WTC11 (cell line): Measurements from ENCODE around the gene CTIF. TPM values are rescaled to one million over a fixed set of nuclear protein-coding genes. Genes with fewer than 3 reads are reported as not detected.

Source experiments
- ATAC-seq: fragments of 200-7000 bp; cut with Tn5 transposase; 2 replicates; pipeline ENCODE4 v1.10.0; 2021; ENCODE audit warnings: mild to moderate bottlenecking, moderate library complexity
- CTCF ChIA-PET: fragments of 300-600 bp; sonication (Branson Sonifier 250); formaldehyde crosslinking; loops from one replicate; lab custom pipeline; 2021; ENCODE audit warnings: antibody characterized with exemption; lab: Charles Lee
- POLR2A ChIA-PET: fragments of 350-600 bp; sonication (Branson Sonifier 250); formaldehyde crosslinking; loops from one replicate; lab custom pipeline; 2021; ENCODE audit warnings: antibody characterized with exemption; lab: Charles Lee
- DNase-seq: peaks from one replicate; pipeline ENCODE4 v3.0.0; 2021; ENCODE audit warnings: low spot score
- H3K27ac Mint-ChIP-seq: 2 replicates; pipeline ENCODE4 v1.8.0; 2021; ENCODE audit warnings: mixed read lengths
- H3K27me3 Mint-ChIP-seq: 2 replicates; pipeline ENCODE4 v1.8.0; 2021; ENCODE audit warnings: low read depth, mild to moderate bottlenecking, moderate library complexity, mixed read lengths
- H3K36me3 Mint-ChIP-seq: 2 replicates; pipeline ENCODE4 v1.8.0; 2021; ENCODE audit warnings: mixed read lengths
- H3K4me1 Mint-ChIP-seq: 2 replicates; pipeline ENCODE4 v1.8.0; 2022; ENCODE audit warnings: mixed read lengths
- H3K4me3 Mint-ChIP-seq: 2 replicates; pipeline ENCODE4 v1.8.0; 2021; ENCODE audit warnings: mild to moderate bottlenecking, moderate library complexity, mixed read lengths
- H3K9me3 Mint-ChIP-seq: 2 replicates; pipeline ENCODE4 v1.8.0; 2021; ENCODE audit warnings: mixed read lengths
- ATF6 ChIP-seq: sonication (generic); formaldehyde crosslinking; IDR thresholded peaks from 2 replicates; pipeline ENCODE4 v1.8.1; 2023; ENCODE audit warnings: mild to moderate bottlenecking, missing genetic modification reagents
- CDX4 ChIP-seq: fragments of 250-450 bp; sonication (Bioruptor Pico); IDR thresholded peaks from 2 replicates; pipeline ENCODE4 v1.9.0; 2021; ENCODE audit warnings: moderate library complexity, mild to moderate bottlenecking, inconsistent platforms, borderline replicate concordance
- CREM ChIP-seq: sonication (generic); formaldehyde crosslinking; IDR thresholded peaks from 2 replicates; pipeline ENCODE4 v1.8.1; 2022; ENCODE audit warnings: mild to moderate bottlenecking, missing genetic modification reagents, moderate library complexity
- E2F5 ChIP-seq: sonication (generic); formaldehyde crosslinking; IDR thresholded peaks from 2 replicates; pipeline ENCODE4 v1.8.1; 2022; ENCODE audit warnings: mild to moderate bottlenecking, moderate library complexity, missing genetic modification reagents
- GABPB1 ChIP-seq: sonication (generic); formaldehyde crosslinking; IDR thresholded peaks from 2 replicates; pipeline ENCODE4 v1.8.1; 2023; ENCODE audit warnings: mild to moderate bottlenecking, missing genetic modification reagents
- NFYB ChIP-seq: sonication (generic); formaldehyde crosslinking; conservative IDR thresholded peaks from 2 replicates; pipeline ENCODE4 v1.8.0; 2022; ENCODE audit warnings: low read depth, missing genetic modification reagents
- NR3C1 ChIP-seq: sonication (generic); formaldehyde crosslinking; conservative IDR thresholded peaks from 2 replicates; pipeline ENCODE4 v1.8.1; 2023; ENCODE audit warnings: low read depth, mild to moderate bottlenecking, missing genetic modification reagents
- SMAD3 ChIP-seq: sonication (generic); formaldehyde crosslinking; IDR thresholded peaks from 2 replicates; pipeline ENCODE4 v1.8.0; 2022; ENCODE audit warnings: missing genetic modification reagents, mild to moderate bottlenecking, borderline replicate concordance
- TCF7 ChIP-seq: sonication (generic); formaldehyde crosslinking; IDR thresholded peaks from 2 replicates; pipeline ENCODE4 v1.8.0; 2022; ENCODE audit warnings: mild to moderate bottlenecking, low read depth, missing genetic modification reagents, moderate library complexity
- TP53 ChIP-seq: sonication (generic); formaldehyde crosslinking; IDR thresholded peaks from 2 replicates; pipeline ENCODE4 v1.8.1; 2023; ENCODE audit warnings: mild to moderate bottlenecking, missing genetic modification reagents
- ZBTB43 ChIP-seq: sonication (generic); formaldehyde crosslinking; IDR thresholded peaks from 2 replicates; pipeline ENCODE4 v1.8.1; 2023; ENCODE audit warnings: mild to moderate bottlenecking, missing genetic modification reagents
- ZNF121 ChIP-seq: sonication (generic); formaldehyde crosslinking; IDR thresholded peaks from 2 replicates; pipeline ENCODE4 v1.8.0; 2023; ENCODE audit warnings: missing genetic modification reagents
- ZNF425 ChIP-seq: fragments of 250-450 bp; sonication (Bioruptor Pico); conservative IDR thresholded peaks from 2 replicates; pipeline ENCODE4 v1.9.0; 2021; ENCODE audit warnings: mild to moderate bottlenecking
- total RNA-seq: library from RNA; stranded (reverse); gene quantifications from 3 replicates; pipeline ENCODE4 v1.2.3, GENCODE V29; 2021
- TF ChIP-seq, protein P1 (sequence below): fragments of 250-450 bp; sonication (Bioruptor Pico); IDR thresholded peaks from 2 replicates; pipeline ENCODE4 v2.1.2; 2022; ENCODE audit warnings: mild to moderate bottlenecking, moderate library complexity
- TF ChIP-seq, protein P2 (sequence below): fragments of 250-450 bp; sonication (Bioruptor Pico); IDR thresholded peaks from 2 replicates; pipeline ENCODE4 v1.8.0; 2021; ENCODE audit warnings: mild to moderate bottlenecking
- TF ChIP-seq, protein P3 (sequence below): fragments of 250-450 bp; sonication (Bioruptor Pico); IDR thresholded peaks from 2 replicates; pipeline ENCODE4 v1.9.0; 2021; ENCODE audit warnings: mild to moderate bottlenecking, borderline replicate concordance
- TF ChIP-seq, protein P4 (sequence below): sonication (generic); formaldehyde crosslinking; IDR thresholded peaks from 2 replicates; pipeline ENCODE4 v1.8.1; 2023; ENCODE audit warnings: mild to moderate bottlenecking, missing genetic modification reagents, moderate library complexity

CTIF gene
- total RNA-seq, 1 experiment from 2014 or later, result 28.5 TPM

DNA sequence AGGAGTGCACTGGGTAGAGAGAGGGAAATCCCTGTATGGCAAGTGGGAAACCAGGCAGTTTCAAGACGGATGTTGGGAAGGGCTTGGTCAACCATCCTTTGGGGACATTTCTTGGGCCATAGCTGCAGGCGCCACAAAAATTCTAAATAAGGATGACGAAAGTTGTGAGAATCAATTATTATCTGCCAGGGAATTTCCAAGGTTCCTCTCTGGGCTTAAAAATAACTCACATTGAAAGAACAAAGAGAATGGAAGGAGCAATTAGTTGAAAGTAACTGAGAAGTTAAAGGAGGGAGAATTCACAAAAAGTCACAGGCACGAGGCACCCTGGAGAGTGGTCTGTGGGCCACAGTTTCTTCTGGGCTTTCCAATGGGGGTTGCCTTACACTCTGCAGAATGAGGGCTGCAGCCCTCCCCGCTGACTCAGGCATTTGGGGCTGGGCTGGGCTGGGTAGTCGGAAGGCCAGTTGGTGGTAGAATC lies 216.2 kb downstream of the CTIF start:
- no peaks in the 10 kb centered on the region for H3K36me3 Mint-ChIP-seq
- ChIA-PET POLR2A (no interaction called here), CTCF (interaction anchor here (1.0 to 1.5 kb wide), 2 partner anchors 19 to 22 kb away, joined by 3 read pairs; no protein-coding TSS in a partner anchor)
- H3K4me3 Mint-ChIP-seq, result no peak overlapping the region
- TF ChIP-seq NFYB (CRISPR knock-in tag) (no peak), ATF6 (CRISPR knock-in tag) (no peak), TCF7 (no peak), E2F5 (CRISPR knock-in tag) (no peak), SMAD3 (CRISPR knock-in tag) (no peak), ZBTB43 (CRISPR knock-in tag) (no peak), CREM (CRISPR knock-in tag) (no peak), ZNF121 (no peak), GABPB1 (no peak), CDX4 (CRISPR knock-in tag) (no peak), TP53 (no peak), NR3C1 (CRISPR knock-in tag) (no peak), ZNF425 (CRISPR knock-in tag) (no peak)
- TF ChIP-seq, protein P1, sequence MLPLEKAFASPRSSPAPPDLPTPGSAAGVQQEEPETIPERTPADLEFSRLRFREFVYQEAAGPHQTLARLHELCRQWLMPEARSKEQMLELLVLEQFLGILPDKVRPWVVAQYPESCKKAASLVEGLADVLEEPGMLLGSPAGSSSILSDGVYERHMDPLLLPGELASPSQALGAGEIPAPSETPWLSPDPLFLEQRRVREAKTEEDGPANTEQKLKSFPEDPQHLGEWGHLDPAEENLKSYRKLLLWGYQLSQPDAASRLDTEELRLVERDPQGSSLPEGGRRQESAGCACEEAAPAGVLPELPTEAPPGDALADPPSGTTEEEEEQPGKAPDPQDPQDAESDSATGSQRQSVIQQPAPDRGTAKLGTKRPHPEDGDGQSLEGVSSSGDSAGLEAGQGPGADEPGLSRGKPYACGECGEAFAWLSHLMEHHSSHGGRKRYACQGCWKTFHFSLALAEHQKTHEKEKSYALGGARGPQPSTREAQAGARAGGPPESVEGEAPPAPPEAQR (CRISPR knock-in tag), result no peak
- TF ChIP-seq, protein P2, sequence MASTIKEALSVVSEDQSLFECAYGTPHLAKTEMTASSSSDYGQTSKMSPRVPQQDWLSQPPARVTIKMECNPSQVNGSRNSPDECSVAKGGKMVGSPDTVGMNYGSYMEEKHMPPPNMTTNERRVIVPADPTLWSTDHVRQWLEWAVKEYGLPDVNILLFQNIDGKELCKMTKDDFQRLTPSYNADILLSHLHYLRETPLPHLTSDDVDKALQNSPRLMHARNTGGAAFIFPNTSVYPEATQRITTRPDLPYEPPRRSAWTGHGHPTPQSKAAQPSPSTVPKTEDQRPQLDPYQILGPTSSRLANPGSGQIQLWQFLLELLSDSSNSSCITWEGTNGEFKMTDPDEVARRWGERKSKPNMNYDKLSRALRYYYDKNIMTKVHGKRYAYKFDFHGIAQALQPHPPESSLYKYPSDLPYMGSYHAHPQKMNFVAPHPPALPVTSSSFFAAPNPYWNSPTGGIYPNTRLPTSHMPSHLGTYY, result no peak
- TF ChIP-seq, protein P3, sequence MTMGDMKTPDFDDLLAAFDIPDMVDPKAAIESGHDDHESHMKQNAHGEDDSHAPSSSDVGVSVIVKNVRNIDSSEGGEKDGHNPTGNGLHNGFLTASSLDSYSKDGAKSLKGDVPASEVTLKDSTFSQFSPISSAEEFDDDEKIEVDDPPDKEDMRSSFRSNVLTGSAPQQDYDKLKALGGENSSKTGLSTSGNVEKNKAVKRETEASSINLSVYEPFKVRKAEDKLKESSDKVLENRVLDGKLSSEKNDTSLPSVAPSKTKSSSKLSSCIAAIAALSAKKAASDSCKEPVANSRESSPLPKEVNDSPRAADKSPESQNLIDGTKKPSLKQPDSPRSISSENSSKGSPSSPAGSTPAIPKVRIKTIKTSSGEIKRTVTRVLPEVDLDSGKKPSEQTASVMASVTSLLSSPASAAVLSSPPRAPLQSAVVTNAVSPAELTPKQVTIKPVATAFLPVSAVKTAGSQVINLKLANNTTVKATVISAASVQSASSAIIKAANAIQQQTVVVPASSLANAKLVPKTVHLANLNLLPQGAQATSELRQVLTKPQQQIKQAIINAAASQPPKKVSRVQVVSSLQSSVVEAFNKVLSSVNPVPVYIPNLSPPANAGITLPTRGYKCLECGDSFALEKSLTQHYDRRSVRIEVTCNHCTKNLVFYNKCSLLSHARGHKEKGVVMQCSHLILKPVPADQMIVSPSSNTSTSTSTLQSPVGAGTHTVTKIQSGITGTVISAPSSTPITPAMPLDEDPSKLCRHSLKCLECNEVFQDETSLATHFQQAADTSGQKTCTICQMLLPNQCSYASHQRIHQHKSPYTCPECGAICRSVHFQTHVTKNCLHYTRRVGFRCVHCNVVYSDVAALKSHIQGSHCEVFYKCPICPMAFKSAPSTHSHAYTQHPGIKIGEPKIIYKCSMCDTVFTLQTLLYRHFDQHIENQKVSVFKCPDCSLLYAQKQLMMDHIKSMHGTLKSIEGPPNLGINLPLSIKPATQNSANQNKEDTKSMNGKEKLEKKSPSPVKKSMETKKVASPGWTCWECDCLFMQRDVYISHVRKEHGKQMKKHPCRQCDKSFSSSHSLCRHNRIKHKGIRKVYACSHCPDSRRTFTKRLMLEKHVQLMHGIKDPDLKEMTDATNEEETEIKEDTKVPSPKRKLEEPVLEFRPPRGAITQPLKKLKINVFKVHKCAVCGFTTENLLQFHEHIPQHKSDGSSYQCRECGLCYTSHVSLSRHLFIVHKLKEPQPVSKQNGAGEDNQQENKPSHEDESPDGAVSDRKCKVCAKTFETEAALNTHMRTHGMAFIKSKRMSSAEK (CRISPR knock-in tag), result no peak
- TF ChIP-seq, protein P4, sequence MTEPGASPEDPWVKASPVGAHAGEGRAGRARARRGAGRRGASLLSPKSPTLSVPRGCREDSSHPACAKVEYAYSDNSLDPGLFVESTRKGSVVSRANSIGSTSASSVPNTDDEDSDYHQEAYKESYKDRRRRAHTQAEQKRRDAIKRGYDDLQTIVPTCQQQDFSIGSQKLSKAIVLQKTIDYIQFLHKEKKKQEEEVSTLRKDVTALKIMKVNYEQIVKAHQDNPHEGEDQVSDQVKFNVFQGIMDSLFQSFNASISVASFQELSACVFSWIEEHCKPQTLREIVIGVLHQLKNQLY (CRISPR knock-in tag), result no peak
- no peaks in the 10 kb centered on the region; the same call in 1 of the 2 replicates for H3K9me3 Mint-ChIP-seq
- no peak for DNase-seq
- H3K27me3 Mint-ChIP-seq, result no peaks in the 10 kb centered on the region
- H3K4me1 Mint-ChIP-seq, result peaks cover 2% of the 10 kb centered on the region; the same call in 1 of the 2 replicates
- H3K27ac Mint-ChIP-seq, result no peak overlapping the region
- no peak for ATAC-seq
